Dedifferentiated amniotic fluid mesenchymal stem cell (primary cell): Measurements from ENCODE around the gene TAL1.

Source experiments
- DNase-seq: peaks from one replicate; pipeline ENCODE4 v3.0.0-alpha.2; 2016; ENCODE audit errors: extremely low spot score

The TAL1 gene

GRCh38 chr1:47188791-47189785 is 42.9 kb downstream of the TAL1 start:
- no peak for DNase-seq

DNA sequence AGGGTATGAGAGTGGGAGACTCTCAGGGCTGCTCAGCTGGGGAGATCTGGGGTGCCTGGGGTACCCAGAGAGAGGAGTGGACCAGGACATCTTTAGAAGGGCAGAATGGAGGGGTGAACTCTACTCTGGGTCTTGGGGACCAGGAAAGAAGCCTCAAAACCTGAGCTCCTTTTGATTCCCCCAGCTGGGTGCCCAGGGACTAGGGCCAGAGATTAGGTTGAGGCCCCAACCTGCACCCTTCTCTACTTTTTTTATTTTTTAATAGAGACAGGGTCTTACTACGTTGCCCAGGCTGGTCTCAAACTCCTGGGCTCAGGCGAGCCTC is 44.1 kb downstream of the TAL1 start:
- no peak for DNase-seq

DNA sequence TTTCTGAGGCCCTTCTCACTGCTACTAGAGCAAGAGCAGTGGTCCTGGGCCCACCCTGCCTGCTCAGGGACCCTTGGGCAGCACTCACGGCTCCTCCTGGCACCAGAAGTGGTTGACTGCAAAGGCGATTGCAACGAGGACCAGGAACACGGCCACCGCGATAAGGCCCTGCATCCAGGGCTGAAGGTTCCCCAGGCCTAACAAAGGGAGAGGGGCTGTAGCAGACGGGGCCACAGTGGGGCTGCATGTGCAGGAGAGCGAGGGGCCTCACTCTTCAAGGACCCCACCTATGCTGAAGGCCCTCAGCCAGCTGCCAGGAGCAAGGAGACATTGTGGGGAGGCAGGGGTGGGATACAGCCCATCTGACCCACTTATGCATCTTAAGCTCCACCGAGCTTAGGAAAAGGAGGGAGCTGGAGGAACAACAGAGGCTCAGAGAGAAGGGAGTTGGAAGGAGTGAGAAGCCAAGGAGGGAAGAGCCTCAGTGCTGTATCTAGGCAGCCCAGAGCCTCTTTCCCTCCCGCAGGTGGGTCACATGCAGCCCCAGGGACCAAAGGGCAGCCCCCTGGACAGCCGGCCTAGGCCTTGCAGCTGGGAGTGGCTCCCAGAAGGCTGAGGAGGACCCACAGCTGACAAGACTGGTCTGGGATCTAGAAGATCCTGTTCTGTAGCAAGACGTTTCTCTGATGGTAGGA is 44.6 kb downstream of the TAL1 start:
- no peak for DNase-seq

DNA sequence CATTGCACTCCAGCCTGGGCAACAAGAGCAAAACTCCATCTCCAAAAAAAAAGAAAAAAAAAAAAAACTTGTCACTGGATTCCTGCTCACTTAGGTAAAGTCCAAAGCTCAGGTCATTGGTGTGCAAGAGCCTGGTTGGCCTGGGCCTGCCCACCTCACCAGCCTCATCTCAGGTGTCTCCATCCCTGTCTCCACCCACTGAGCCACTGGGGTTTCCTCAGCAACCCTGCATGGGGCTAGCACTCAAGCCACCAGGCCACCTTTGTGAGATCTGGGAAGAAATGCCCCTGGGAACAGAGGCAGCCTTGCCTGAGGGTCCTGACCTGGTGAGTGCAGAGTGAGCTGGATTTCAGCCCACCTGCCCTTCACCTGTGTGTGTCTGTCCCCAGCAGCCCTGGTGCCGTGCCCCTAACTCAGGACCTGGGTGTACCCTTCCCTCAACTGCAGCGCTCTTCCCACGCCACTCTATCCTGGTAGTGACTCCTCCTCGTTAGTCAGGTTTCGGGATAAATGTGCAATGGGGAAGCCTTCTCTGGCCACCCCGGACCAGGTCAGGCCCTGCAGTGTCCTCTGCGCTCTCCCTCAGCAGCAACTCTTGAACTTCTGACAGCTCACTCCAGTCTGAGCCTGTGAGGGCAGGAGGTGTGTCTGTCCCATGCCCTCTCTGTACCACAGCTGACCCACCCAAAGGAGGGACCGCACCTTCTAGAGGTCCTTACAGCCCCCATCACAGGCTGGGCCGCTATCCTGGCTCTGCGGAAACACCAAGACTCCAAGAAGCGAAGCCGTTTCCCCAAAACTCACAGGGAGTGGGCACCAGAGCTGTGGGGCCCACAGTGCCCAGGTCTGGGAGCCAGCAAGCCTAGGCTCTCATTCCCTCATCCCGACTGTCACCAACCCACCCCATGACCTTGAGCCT is 45.5 kb downstream of the TAL1 start:
- DNase-seq = no peak

GRCh38 chr1:47184822-47185677 is 47.0 kb downstream of the TAL1 start:
- no peak for DNase-seq

DNA sequence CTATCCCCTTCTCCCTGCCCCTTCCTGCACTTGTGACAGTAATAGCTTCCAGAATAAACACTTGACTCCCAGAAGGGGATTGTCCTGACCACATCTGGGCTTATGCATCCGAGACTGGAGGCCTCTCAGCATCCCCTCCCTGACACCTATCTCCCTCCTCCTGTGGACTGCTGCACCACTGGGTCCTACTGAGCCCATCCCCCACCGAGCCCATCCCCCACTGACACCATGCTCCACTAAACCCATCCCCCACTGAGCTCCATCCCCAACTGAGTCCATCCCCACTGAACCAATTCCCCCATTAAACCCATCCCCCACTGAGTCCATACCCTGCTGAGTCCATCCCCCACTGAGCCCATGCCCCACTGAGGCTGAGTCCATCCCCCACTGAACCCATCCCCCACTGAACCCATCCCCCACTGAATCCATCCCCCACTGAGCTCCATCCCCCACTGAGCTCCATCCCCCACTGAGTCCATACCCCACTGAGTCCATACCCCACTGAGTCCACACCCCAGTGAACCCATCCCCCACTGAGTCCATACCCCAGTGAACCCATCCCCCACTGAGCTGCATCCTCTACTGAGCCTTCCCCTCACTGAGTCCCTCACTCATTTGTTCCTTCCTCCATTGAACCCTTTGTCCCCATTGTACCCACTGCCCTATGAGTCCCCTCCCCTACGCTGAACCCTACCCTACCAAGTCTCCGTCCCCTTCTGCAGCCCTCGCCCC is 47.8 kb downstream of the TAL1 start:
- no peak for DNase-seq

- no peak for DNase-seq
These were observed 48.5 kb downstream of the TAL1 start for GRCh38 chr1:47183308-47184089.

DNA sequence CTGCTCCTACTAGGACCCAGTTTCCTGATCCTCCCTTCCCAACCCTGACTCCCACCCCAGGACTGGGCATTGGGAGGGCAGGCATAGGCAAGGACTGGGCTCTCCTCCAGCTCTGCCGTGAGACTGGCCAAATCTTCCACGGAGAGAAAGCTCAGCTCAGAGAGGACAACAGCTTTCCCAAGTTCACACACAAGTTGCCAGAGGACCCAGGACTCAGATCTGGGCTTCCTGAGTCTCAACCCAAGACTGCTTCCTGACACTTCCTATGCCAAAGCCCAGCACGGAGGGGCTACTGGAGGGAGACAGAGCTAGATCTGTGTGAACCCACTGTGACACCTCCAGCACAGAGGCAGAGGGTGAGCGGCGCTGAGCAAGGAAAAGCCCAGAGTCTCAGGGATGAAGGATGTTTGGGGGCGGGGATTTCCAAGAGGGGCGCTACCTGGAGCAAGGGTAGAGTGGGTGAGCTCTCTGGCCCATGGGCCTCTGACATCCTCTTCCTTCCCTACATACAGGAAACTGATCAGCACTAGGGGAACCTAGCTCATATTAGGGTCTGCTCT is 49.3 kb downstream of the TAL1 start:
- no peak for DNase-seq

GRCh38 chr1:47181955-47182675 is 49.9 kb downstream of the TAL1 start:
- DNase-seq = no peak

GRCh38 chr1:47181095-47181954 is 50.7 kb downstream of the TAL1 start:
- DNase-seq = no peak

DNA sequence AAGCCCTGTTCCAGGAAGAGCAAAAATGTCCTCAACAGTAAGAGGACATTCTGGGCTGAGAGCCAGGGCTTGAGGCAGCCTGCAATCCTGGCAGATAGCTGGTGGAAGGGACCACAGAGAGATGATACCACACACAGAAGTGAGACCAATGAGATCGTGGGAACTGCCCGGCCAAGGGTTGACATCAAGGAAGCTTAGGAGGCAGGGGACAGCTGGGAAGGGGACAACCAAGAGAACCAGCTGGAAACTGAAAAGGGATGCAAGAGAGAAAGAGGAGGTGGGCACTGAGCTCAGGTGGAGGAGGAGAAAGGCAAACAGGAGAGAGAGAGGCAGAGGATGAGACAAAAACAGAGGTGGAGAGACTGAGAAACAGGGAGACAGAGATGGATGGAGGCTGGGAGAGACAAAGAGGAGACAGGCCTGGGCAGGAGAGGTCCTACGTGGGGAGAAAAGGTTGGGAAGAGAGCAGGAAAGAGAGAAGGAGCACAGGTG is 51.4 kb downstream of the TAL1 start:
- no peak for DNase-seq

GRCh38 chr1:47179988-47180563 is 51.9 kb downstream of the TAL1 start:
- no peak for DNase-seq

DNA sequence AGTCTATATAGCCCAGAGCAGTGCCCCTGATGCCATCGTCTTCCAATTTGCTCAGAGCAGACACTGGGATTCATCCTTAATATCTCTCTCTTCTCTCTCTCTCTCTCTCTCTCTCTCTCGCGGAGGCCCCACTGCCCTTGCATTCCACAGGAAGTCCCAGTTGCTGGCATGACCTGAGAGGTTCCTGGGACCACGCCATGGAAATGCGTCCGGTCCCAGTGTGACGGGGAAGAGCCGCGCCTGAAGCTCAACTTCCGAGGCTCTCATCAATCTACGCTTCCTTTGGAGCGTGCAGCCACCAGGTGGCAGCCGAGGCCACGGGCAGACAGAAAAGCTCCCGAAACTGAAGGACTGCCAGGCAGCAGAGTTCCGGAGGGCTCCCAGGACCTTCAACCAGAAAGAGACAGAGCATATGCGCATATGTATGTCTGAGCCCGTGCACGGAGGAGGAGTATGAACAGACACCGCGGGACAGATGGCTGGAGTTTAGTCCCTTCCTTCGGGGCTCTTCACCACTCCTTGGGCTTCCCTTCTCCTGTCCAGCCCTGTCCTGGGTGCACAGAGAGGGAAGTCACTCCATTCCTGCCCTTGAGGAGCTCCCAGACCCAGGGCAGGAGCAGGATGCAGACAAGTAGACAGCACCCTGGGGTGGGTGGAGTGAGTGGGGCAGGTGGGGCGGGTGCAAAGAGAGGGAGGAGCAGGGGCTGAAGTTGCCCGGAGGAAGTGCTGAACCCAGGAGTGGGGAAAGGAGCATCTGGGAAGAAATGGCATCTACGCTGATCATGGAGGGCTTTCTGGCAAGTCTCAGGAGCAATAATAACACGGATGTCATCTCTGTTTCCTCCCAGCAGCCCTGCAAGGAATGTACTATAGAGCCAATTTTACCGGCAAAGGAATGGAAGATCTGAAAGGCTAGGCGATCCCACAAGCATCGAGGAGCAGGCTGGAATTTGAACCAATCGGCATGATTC is 52.7 kb downstream of the TAL1 start:
- DNase-seq = peak; percentile 95

GRCh38 chr1:47178654-47179016 is 53.4 kb downstream of the TAL1 start:
- no peak for DNase-seq

DNA sequence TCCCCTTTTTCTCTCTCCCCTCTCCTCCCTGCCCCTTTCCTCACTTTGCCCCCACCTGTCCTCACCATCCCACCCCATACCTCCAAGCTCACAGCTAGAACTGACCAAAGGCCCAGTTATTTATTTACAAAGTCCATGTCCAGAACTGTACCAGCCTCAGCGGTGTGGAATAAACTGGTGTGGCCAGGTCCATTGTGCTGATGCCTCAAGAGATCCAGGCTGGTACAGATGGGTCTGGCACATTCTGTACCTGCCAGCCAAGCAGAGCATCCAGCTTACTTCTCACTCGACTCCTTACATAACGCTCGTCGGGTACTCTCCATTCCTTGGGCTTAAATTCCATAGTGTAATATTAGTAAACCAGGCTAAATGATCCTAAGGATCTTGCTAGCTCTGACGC is 54.0 kb downstream of the TAL1 start:
- no peak for DNase-seq
